Naive B cell (primary cell): Measurements from ENCODE around the gene SLC24A3. TPM values are rescaled to one million over a fixed set of nuclear protein-coding genes. Genes with fewer than 3 reads are reported as not detected.

ENCODE experiments used
- ATAC-seq, 2 donors: fragments of 150-1000 bp; cut with Tn5 transposase; 2 replicates each; pipeline ENCODE4 v1.10.0; 2021; ENCODE audit warnings: low read depth in 2 of 2, mild to moderate bottlenecking in 2 of 2, moderate library complexity in 2 of 2
- DNase-seq: peaks from one replicate; pipeline ENCODE4 v3.0.0; 2022
- H3K27ac Mint-ChIP-seq, 6 donors: one replicate each; pipeline ENCODE4 v1.8.0; 2020 to 2022; ENCODE audit warnings: mild to moderate bottlenecking in 6 of 6, mixed read lengths in 6 of 6, moderate library complexity in 5 of 6, inconsistent platforms in 2 of 6
- H3K27me3 Mint-ChIP-seq, 3 donors: one replicate each; pipeline ENCODE4 v1.8.0; 2021 to 2022; ENCODE audit warnings: mixed read lengths in 3 of 3, mild to moderate bottlenecking in 1 of 3
- H3K36me3 Mint-ChIP-seq, 2 donors: one replicate each; pipeline ENCODE4 v1.8.0; 2020 to 2022; ENCODE audit warnings: mixed read lengths in 2 of 2, inconsistent platforms in 1 of 2, mild to moderate bottlenecking in 1 of 2
- H3K4me1 Mint-ChIP-seq, 3 donors: one replicate each; pipeline ENCODE4 v1.8.0; 2020 to 2022; ENCODE audit warnings: mixed read lengths in 3 of 3, inconsistent platforms in 1 of 3, mild to moderate bottlenecking in 1 of 3, moderate library complexity in 1 of 3
- H3K4me3 Mint-ChIP-seq, 8 donors: one replicate each; pipeline ENCODE4 v1.8.0; 2020 to 2022; ENCODE audit warnings: mild to moderate bottlenecking in 8 of 8, mixed read lengths in 8 of 8, moderate library complexity in 8 of 8, inconsistent platforms in 2 of 8
- H3K9me3 Mint-ChIP-seq, 7 donors: one replicate each; pipeline ENCODE4 v1.8.0; 2020 to 2022; ENCODE audit warnings: mixed read lengths in 7 of 7, mild to moderate bottlenecking in 5 of 7, inconsistent platforms in 2 of 7, moderate library complexity in 1 of 7
- polyA plus RNA-seq, 6 donors: library from polyadenylated mRNA; unstranded; fragments of 300-500 nt; fragmentation: Illumina TruSeq; gene quantifications; one replicate each; pipeline ENCODE4 v1.2.3, GENCODE V29; 2021; ENCODE audit warnings: low read depth in 6 of 6

The SLC24A3 gene
- polyA plus RNA-seq, 6 donors from 2014 or later: 0.09 to 0.13 TPM; not detected in 4

- Mint-ChIP-seq H3K27me3 (peaks cover 0 to 16% (median 0%) of the 10 kb centered on the region in 3 donors), H3K9me3 (peaks cover 0 to 9% (median 0%) of the 10 kb centered on the region in 7 donors), H3K4me1 (peaks cover 0 to 5% (median 0%) of the 10 kb centered on the region in 3 donors), H3K27ac (no peak overlapping the region), H3K4me3 (no peak overlapping the region), H3K36me3 (no peaks in the 10 kb centered on the region)
- ATAC-seq (no peak), DNase-seq (no peak)
These were observed 215.0 kb downstream of the SLC24A3 start for GRCh38 chr20:19427480-19427879.

- H3K4me3 Mint-ChIP-seq: no peak overlapping the region
- H3K27me3 Mint-ChIP-seq: peaks cover 0 to 16% (median 0%) of the 10 kb centered on the region in 3 donors
- no peaks in the 10 kb centered on the region for H3K36me3 Mint-ChIP-seq
- H3K27ac Mint-ChIP-seq: no peak overlapping the region
- DNase-seq: no peak
- H3K4me1 Mint-ChIP-seq: peaks cover 0 to 5% (median 0%) of the 10 kb centered on the region in 3 donors
- ATAC-seq: no peak
- H3K9me3 Mint-ChIP-seq: peaks cover 0 to 9% (median 0%) of the 10 kb centered on the region in 7 donors
These were observed 215.5 kb downstream of the SLC24A3 start for GRCh38 chr20:19427913-19428312.

GRCh38 chr20:19428324-19428723 lies 215.9 kb downstream of the SLC24A3 start:
- H3K27me3 Mint-ChIP-seq: peaks cover 0 to 16% (median 0%) of the 10 kb centered on the region in 3 donors
- H3K4me3 Mint-ChIP-seq: no peak overlapping the region
- H3K9me3 Mint-ChIP-seq: peaks cover 0 to 9% (median 0%) of the 10 kb centered on the region in 7 donors
- DNase-seq (no peak), ATAC-seq (no peak)
- no peaks in the 10 kb centered on the region for H3K36me3 Mint-ChIP-seq
- H3K27ac Mint-ChIP-seq: no peak overlapping the region
- H3K4me1 Mint-ChIP-seq: peaks cover 0 to 5% (median 0%) of the 10 kb centered on the region in 3 donors

GRCh38 chr20:19429538-19429937 lies 217.1 kb downstream of the SLC24A3 start:
- no peak overlapping the region for H3K4me3 Mint-ChIP-seq
- peaks cover 0 to 6% (median 0%) of the 10 kb centered on the region in 7 donors for H3K9me3 Mint-ChIP-seq
- no peaks in the 10 kb centered on the region for H3K36me3 Mint-ChIP-seq
- DNase-seq (no peak), ATAC-seq (no peak)
- H3K27ac Mint-ChIP-seq: no peak overlapping the region
- peaks cover 0 to 16% (median 0%) of the 10 kb centered on the region in 3 donors for H3K27me3 Mint-ChIP-seq
- peaks cover 0 to 6% (median 3%) of the 10 kb centered on the region in 3 donors for H3K4me1 Mint-ChIP-seq

GRCh38 chr20:19430641-19431315 lies 218.3 kb downstream of the SLC24A3 start:
- Mint-ChIP-seq H3K4me3 (no peak overlapping the region), H3K36me3 (no peaks in the 10 kb centered on the region), H3K4me1 (peaks cover 0 to 6% (median 3%) of the 10 kb centered on the region in 3 donors), H3K9me3 (peaks cover 0 to 6% (median 0%) of the 10 kb centered on the region in 7 donors), H3K27ac (no peak overlapping the region), H3K27me3 (peaks cover 0 to 16% (median 0%) of the 10 kb centered on the region in 3 donors)
- DNase-seq: no peak
- no peak for ATAC-seq

GRCh38 chr20:19431316-19431700 lies 218.9 kb downstream of the SLC24A3 start:
- no peak for DNase-seq
- no peak for ATAC-seq
- Mint-ChIP-seq H3K27ac (no peak overlapping the region), H3K27me3 (peaks cover 0 to 18% (median 0%) of the 10 kb centered on the region in 3 donors), H3K9me3 (peaks cover 0 to 6% (median 0%) of the 10 kb centered on the region in 7 donors), H3K4me1 (peaks cover 0 to 6% (median 3%) of the 10 kb centered on the region in 3 donors), H3K36me3 (no peaks in the 10 kb centered on the region), H3K4me3 (no peak overlapping the region)

- no peak for ATAC-seq
- no peak for DNase-seq
- H3K27ac Mint-ChIP-seq: no peak overlapping the region
- no peak overlapping the region for H3K4me3 Mint-ChIP-seq
- H3K9me3 Mint-ChIP-seq: peaks cover 0 to 4% (median 0%) of the 10 kb centered on the region in 7 donors
- H3K27me3 Mint-ChIP-seq: peaks cover 0 to 18% (median 0%) of the 10 kb centered on the region in 3 donors
- H3K4me1 Mint-ChIP-seq: peaks cover 0 to 6% (median 3%) of the 10 kb centered on the region in 3 donors
- H3K36me3 Mint-ChIP-seq: no peaks in the 10 kb centered on the region
These were observed 219.5 kb downstream of the SLC24A3 start for GRCh38 chr20:19431906-19432305.

GRCh38 chr20:19433371-19434350 lies 221.2 kb downstream of the SLC24A3 start:
- ATAC-seq (no peak), DNase-seq (no peak)
- H3K27me3 Mint-ChIP-seq: peaks cover 0 to 21% (median 0%) of the 10 kb centered on the region in 3 donors
- H3K27ac Mint-ChIP-seq: no peak overlapping the region
- H3K4me3 Mint-ChIP-seq: no peak overlapping the region
- H3K4me1 Mint-ChIP-seq: peaks cover 0 to 6% (median 3%) of the 10 kb centered on the region in 3 donors
- H3K36me3 Mint-ChIP-seq: no peaks in the 10 kb centered on the region
- H3K9me3 Mint-ChIP-seq: peaks cover 0 to 4% (median 0%) of the 10 kb centered on the region in 7 donors

GRCh38 chr20:19435316-19435715 lies 222.9 kb downstream of the SLC24A3 start:
- Mint-ChIP-seq H3K4me3 (no peak overlapping the region), H3K9me3 (peaks cover 0 to 4% (median 0%) of the 10 kb centered on the region in 7 donors), H3K4me1 (peaks cover 0 to 6% (median 3%) of the 10 kb centered on the region in 3 donors), H3K27ac (no peak overlapping the region), H3K36me3 (no peaks in the 10 kb centered on the region), H3K27me3 (peaks cover 0 to 15% (median 0%) of the 10 kb centered on the region in 3 donors)
- ATAC-seq: no peak
- DNase-seq: no peak

GRCh38 chr20:19435821-19436220 lies 223.4 kb downstream of the SLC24A3 start:
- Mint-ChIP-seq H3K27me3 (peaks cover 0 to 13% (median 0%) of the 10 kb centered on the region in 3 donors), H3K36me3 (no peaks in the 10 kb centered on the region), H3K4me3 (no peak overlapping the region), H3K4me1 (peaks cover 0 to 6% (median 3%) of the 10 kb centered on the region in 3 donors), H3K9me3 (peaks cover 0 to 4% (median 1%) of the 10 kb centered on the region in 7 donors), H3K27ac (no peak overlapping the region)
- DNase-seq: no peak
- no peak for ATAC-seq

- no peak for ATAC-seq
These were observed 226.0 kb downstream of the SLC24A3 start for GRCh38 chr20:19438488-19438887.

GRCh38 chr20:19440660-19441527 lies 228.5 kb downstream of the SLC24A3 start:
- Mint-ChIP-seq H3K4me3 (no peak overlapping the region), H3K36me3 (peaks cover 0 to 9% of the 10 kb centered on the region in 2 donors), H3K27ac (no peak overlapping the region), H3K4me1 (no peaks in the 10 kb centered on the region), H3K9me3 (peaks cover 4 to 35% (median 16%) of the 10 kb centered on the region in 7 donors), H3K27me3 (peaks cover 0 to 13% (median 0%) of the 10 kb centered on the region in 3 donors)
- DNase-seq (no peak), ATAC-seq (no peak)

More at GRCh38 chr20:19438488-19438887, 226.0 kb downstream of the SLC24A3 start:
- H3K4me3 Mint-ChIP-seq: no peak overlapping the region
- H3K27ac Mint-ChIP-seq: no peak overlapping the region
- H3K36me3 Mint-ChIP-seq: peaks cover 0 to 9% of the 10 kb centered on the region in 2 donors
- DNase-seq: no peak
- peaks cover 0 to 6% (median 3%) of the 10 kb centered on the region in 3 donors for H3K4me1 Mint-ChIP-seq
- peaks cover 0 to 13% (median 0%) of the 10 kb centered on the region in 3 donors for H3K27me3 Mint-ChIP-seq
- peaks cover 4 to 27% (median 10%) of the 10 kb centered on the region in 7 donors for H3K9me3 Mint-ChIP-seq
